Measurements from ENCODE around the gene NFIC.
"Not testable (repeated sequence)": the region's sequence is repeated elsewhere in the genome, so short reads cannot be mapped to it uniquely, and the experiment has no call there.

NFIC gene

GRCh38 chr19:3444695-3445234, 78.4 kb downstream of the NFIC start:
- TF ChIP-seq ESRRG (CRISPR knock-in tag; IDR thresholded peaks at IDR 0.05), result no peak
- ATAC-seq, result no peak

- not testable (repeated sequence) for ATAC-seq
Observed at GRCh38 chr19:3446657-3447056, 80.3 kb downstream of the NFIC start.

- no peak for ATAC-seq
- TF ChIP-seq PPARA (CRISPR knock-in tag; IDR thresholded peaks at IDR 0.05; ENCODE audit: borderline replicate concordance), result no peak
- TF ChIP-seq CSDC2 (CRISPR knock-in tag; IDR thresholded peaks at IDR 0.05), result no peak
- TF ChIP-seq ZNF8 (CRISPR knock-in tag; IDR thresholded peaks at IDR 0.05), result no peak
- no peak for TF ChIP-seq ZNF565 (CRISPR knock-in tag; conservative IDR thresholded peaks at IDR 0.05; ENCODE audit: low read depth)
- TF ChIP-seq ZNF70 (CRISPR knock-in tag; IDR thresholded peaks at IDR 0.05), result no peak
- no peak for TF ChIP-seq ESRRG (CRISPR knock-in tag; IDR thresholded peaks at IDR 0.05)
- no peak for TF ChIP-seq ARNTL (CRISPR knock-in tag; IDR thresholded peaks at IDR 0.05; ENCODE audit: borderline replicate concordance, low read depth)
Observed at GRCh38 chr19:3448616-3449334, 82.4 kb downstream of the NFIC start.

- peak; percentile 78 for TF ChIP-seq CREB5 (CRISPR knock-in tag; IDR thresholded peaks at IDR 0.05; ENCODE audit: low read depth)
- TF ChIP-seq ZFP30 (CRISPR knock-in tag; IDR thresholded peaks at IDR 0.05), result no peak
- no peak for TF ChIP-seq SNAI2 (CRISPR knock-in tag; IDR thresholded peaks at IDR 0.05)
- no peak; the same call in 1 of the 2 replicates for TF ChIP-seq TSHZ2 (CRISPR knock-in tag; IDR thresholded peaks at IDR 0.05)
- TF ChIP-seq ESRRG (CRISPR knock-in tag; IDR thresholded peaks at IDR 0.05), result no peak
- TF ChIP-seq OSR1 (CRISPR knock-in tag; IDR thresholded peaks at IDR 0.05), result no peak
- TF ChIP-seq ARNTL (CRISPR knock-in tag; IDR thresholded peaks at IDR 0.05; ENCODE audit: borderline replicate concordance, low read depth), result no peak
- no peak for TF ChIP-seq POU6F1 (CRISPR knock-in tag; IDR thresholded peaks at IDR 0.05; ENCODE audit: borderline replicate concordance, low read depth)
- no peak for TF ChIP-seq BACH2 (CRISPR knock-in tag; IDR thresholded peaks at IDR 0.05; ENCODE audit: borderline replicate concordance)
- TF ChIP-seq ZNF565 (CRISPR knock-in tag; conservative IDR thresholded peaks at IDR 0.05; ENCODE audit: low read depth), result no peak; the same call in 1 of the 2 replicates
- TF ChIP-seq ZFP3 (CRISPR knock-in tag; IDR thresholded peaks at IDR 0.05), result no peak
- TF ChIP-seq ZC3H10 (CRISPR knock-in tag; IDR thresholded peaks at IDR 0.05), result peak; percentile 15; the same call in 1 of the 2 replicates
- no peak for TF ChIP-seq TCF4 (CRISPR knock-in tag; IDR thresholded peaks at IDR 0.05; ENCODE audit: borderline replicate concordance)
- no peak for TF ChIP-seq ISL1 (CRISPR knock-in tag; IDR thresholded peaks at IDR 0.05)
- TF ChIP-seq TOX (CRISPR knock-in tag; IDR thresholded peaks at IDR 0.05; ENCODE audit: borderline replicate concordance), result no peak; the same call in 1 of the 2 replicates
- no peak for TF ChIP-seq ZNF8 (CRISPR knock-in tag; IDR thresholded peaks at IDR 0.05)
- no peak for TF ChIP-seq PATZ1 (CRISPR knock-in tag; IDR thresholded peaks at IDR 0.05; ENCODE audit: borderline replicate concordance)
- TF ChIP-seq CSRNP3 (CRISPR knock-in tag; IDR thresholded peaks at IDR 0.05), result no peak
- peak; percentile 93 for ATAC-seq
Observed at GRCh38 chr19:3450796-3451411, 84.5 kb downstream of the NFIC start.
